GM23248 (cell line): Measurements from ENCODE around the gene PCF11. TPM values are rescaled to one million over a fixed set of nuclear protein-coding genes. Genes with fewer than 3 reads are reported as not detected.

Experiments used
- DNase-seq: peaks from one replicate; pipeline ENCODE4 v3.0.0-alpha.2; 2015
- H2AFZ ChIP-seq: fragments of 200-600 bp; sonication (generic); 2 replicates; pipeline ENCODE4 v1.6.1; 2016; ENCODE audit warnings: antibody characterized with exemption
- H3F3A ChIP-seq: fragments of 200-600 bp; sonication (generic); 2 replicates; pipeline ENCODE4 v1.6.1; 2016; ENCODE audit warnings: mild to moderate bottlenecking, antibody characterized with exemption, mixed run types; ENCODE audit not compliant: insufficient read depth
- H3K27ac ChIP-seq: fragments of 200-600 bp; sonication (generic); 2 replicates; pipeline ENCODE4 v1.5.1; 2016; ENCODE audit warnings: mild to moderate bottlenecking
- H3K27me3 ChIP-seq: fragments of 200-600 bp; sonication (generic); replicated peaks from 2 replicates; pipeline ENCODE4 v1.6.1; 2016; ENCODE audit warnings: mild to moderate bottlenecking; ENCODE audit not compliant: insufficient read depth
- H3K36me3 ChIP-seq: fragments of 200-600 bp; sonication (generic); 2 replicates; pipeline ENCODE4 v1.6.1; 2016; ENCODE audit warnings: low read depth, mild to moderate bottlenecking
- H3K4me1 ChIP-seq: fragments of 200-600 bp; sonication (generic); 2 replicates; pipeline ENCODE4 v1.6.1; 2016; ENCODE audit warnings: mild to moderate bottlenecking; ENCODE audit not compliant: insufficient read depth
- H3K4me2 ChIP-seq: fragments of 200-600 bp; sonication (generic); one replicate; pipeline ENCODE4 v1.6.1; 2016; ENCODE audit warnings: mild to moderate bottlenecking; ENCODE audit not compliant: unreplicated experiment
- H3K4me3 ChIP-seq: fragments of 200-600 bp; sonication (generic); 2 replicates; pipeline ENCODE4 v1.5.1; 2016; ENCODE audit warnings: mild to moderate bottlenecking
- H3K79me2 ChIP-seq: fragments of 200-600 bp; sonication (generic); 2 replicates; pipeline ENCODE4 v1.6.1; 2016; ENCODE audit warnings: mild to moderate bottlenecking; ENCODE audit not compliant: insufficient read depth
- H3K9ac ChIP-seq: fragments of 200-600 bp; sonication (generic); 2 replicates; pipeline ENCODE4 v1.6.1; 2016; ENCODE audit warnings: mild to moderate bottlenecking
- H3K9me2 ChIP-seq: fragments of 200-600 bp; sonication (generic); 2 replicates; pipeline ENCODE4 v1.6.1; 2016; ENCODE audit warnings: mixed run types, mild to moderate bottlenecking, moderate library complexity; ENCODE audit not compliant: insufficient read depth
- H3K9me3 ChIP-seq: fragments of 200-600 bp; sonication (generic); one replicate; pipeline ENCODE4 v1.6.1; 2017; ENCODE audit warnings: low read depth
- H4K20me1 ChIP-seq: fragments of 200-600 bp; sonication (generic); 2 replicates; pipeline ENCODE4 v1.6.0; 2016; ENCODE audit not compliant: insufficient read depth
- EZH2 ChIP-seq: fragments of 200-600 bp; sonication (generic); IDR thresholded peaks from 2 replicates; pipeline ENCODE4 v1.6.1; 2018; ENCODE audit warnings: antibody characterized with exemption, mild to moderate bottlenecking; ENCODE audit not compliant: insufficient read depth, poor library complexity, severe bottlenecking
- EZH2phosphoT487 ChIP-seq: fragments of 200-600 bp; sonication (generic); IDR thresholded peaks from 2 replicates; pipeline ENCODE4 v1.6.1; 2018; ENCODE audit warnings: antibody characterized with exemption, moderate library complexity, mild to moderate bottlenecking, low read depth; ENCODE audit not compliant: insufficient read depth
- WGBS, 2 experiments: methylation state at CpG; one replicate each; pipeline ENCODE4 v1.1.6; 2015 to 2017; ENCODE audit warnings: low lambda C conversion rate in 2 of 2, low coverage in 1 of 2; ENCODE audit errors: missing lambda C conversion rate in 2 of 2; 5-methylcytosine and 5-hydroxymethylcytosine counted together
- in situ Hi-C: fragments of 300-500 bp; cut with MboI; formaldehyde crosslinking; loops from 2 replicates; pipeline ENCODE4 v1.15.0; 2020
- polyA plus RNA-seq: library from polyadenylated mRNA; unstranded; fragments of >200 nt; fragmentation: Nextera tagmentation; extraction: Ambion mirVana; gene quantifications from 2 replicates; pipeline ENCODE4 v1.2.1, GENCODE V29; 2016
- total RNA-seq: library from RNA; depleted of rRNA; stranded (reverse); fragments of >200 nt; shearing (Covaris generic); gene quantifications from 2 replicates; pipeline ENCODE4 v1.2.3, GENCODE V29; 2014

Gene PCF11
- total and polyA plus RNA-seq, 2 experiments from 2014 or later: 9.1 to 19.7 TPM

DNA sequence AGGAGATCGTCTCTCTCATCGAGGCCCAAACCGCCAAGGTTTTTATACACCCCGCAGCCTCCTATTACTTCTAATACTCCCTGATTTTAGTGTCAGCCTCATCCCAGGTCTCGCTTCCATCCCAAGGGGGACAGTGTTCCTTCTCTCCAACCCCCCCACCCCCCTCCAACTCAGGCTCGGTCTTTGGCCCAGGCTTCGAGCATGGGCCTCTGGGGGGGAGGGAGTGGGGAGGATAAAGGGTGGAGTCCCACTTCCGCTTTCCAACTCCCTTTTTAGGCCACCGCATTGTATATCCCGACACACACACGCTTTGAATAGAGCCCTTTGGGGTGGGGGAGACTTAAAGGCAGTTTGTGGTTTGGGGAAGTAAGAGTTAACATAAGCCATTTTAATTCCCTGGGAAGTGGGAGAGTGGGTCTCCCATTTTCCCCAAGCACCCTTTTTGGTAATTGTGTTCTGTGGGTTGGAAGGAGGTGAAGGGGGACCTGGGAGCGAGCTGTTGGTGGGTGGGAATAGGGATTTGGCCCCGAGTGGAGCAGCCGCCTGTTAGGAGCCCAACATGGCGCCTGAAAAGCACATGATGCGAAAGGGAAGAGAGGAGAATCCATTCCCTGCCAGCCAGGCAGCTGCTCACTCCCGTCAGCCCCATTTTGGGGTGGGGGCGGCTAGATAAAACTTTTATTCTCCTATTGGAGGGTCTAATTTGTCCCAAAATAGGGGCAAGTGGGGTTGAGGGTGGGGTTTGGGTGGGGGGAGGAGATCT, 844 bp downstream of the PCF11 start:
- H4K20me1 ChIP-seq: peaks cover 22% of the 10 kb centered on the region

GRCh38 chr11:83158357-83158786, 1.4 kb downstream of the PCF11 start:
- H3K4me2 ChIP-seq: peak overlapping the region; percentile 95
- no peaks in the 10 kb centered on the region for H3K27me3 ChIP-seq
- no peak overlapping the region for H2AFZ ChIP-seq
- TF ChIP-seq EZH2phosphoT487 (no peak), EZH2 (no peak)
- H3K9me3 ChIP-seq: no peaks in the 10 kb centered on the region
- H3K4me3 ChIP-seq: peak overlapping the region; percentile 99
- peaks cover 19% of the 10 kb centered on the region for H3K36me3 ChIP-seq
- peaks cover 64% of the 10 kb centered on the region for H3K79me2 ChIP-seq
- no peaks in the 10 kb centered on the region for H3K9me2 ChIP-seq
- peak overlapping the region; percentile 99 for H3K9ac ChIP-seq
- 1 to 5% methylated on average over 5 of the region's 5 CpGs for WGBS, 2 experiments
- peaks cover 20% of the 10 kb centered on the region for H3F3A ChIP-seq
- in situ Hi-C loops: no loop called here
- peak overlapping the region; percentile 98 for H3K27ac ChIP-seq
- no peak for DNase-seq
- H3K4me1 ChIP-seq: peaks cover 30% of the 10 kb centered on the region
- H4K20me1 ChIP-seq: peaks cover 22% of the 10 kb centered on the region

More for the DNA sequence above, 844 bp downstream of the PCF11 start:
- Histone ChIP-seq H3K79me2 (peaks cover 58% of the 10 kb centered on the region), H3K4me2 (peak overlapping the region; percentile 95), H3F3A (peaks cover 20% of the 10 kb centered on the region), H3K9ac (peak overlapping the region; percentile 99), H3K9me2 (no peaks in the 10 kb centered on the region), H3K9me3 (no peaks in the 10 kb centered on the region), H3K27me3 (no peaks in the 10 kb centered on the region), H3K27ac (peak overlapping the region; percentile 98), H3K4me3 (peak overlapping the region; percentile 99), H2AFZ (no peak overlapping the region), H3K4me1 (peaks cover 30% of the 10 kb centered on the region), H3K36me3 (peaks cover 15% of the 10 kb centered on the region)
- in situ Hi-C loops: no loop called here
- 1 to 2% methylated on average over 17 to 18 of the region's 18 CpGs for WGBS, 2 experiments
- TF ChIP-seq EZH2: no peak
- no peak for TF ChIP-seq EZH2phosphoT487
- peak; percentile 82 for DNase-seq

- in situ Hi-C loops: no loop called here
- H3K27me3 ChIP-seq: no peaks in the 10 kb centered on the region
- H3F3A ChIP-seq: peaks cover 26% of the 10 kb centered on the region
- peaks cover 30% of the 10 kb centered on the region for H3K4me1 ChIP-seq
- H3K9me3 ChIP-seq: no peaks in the 10 kb centered on the region
- H2AFZ ChIP-seq: no peak overlapping the region
- H3K9me2 ChIP-seq: no peaks in the 10 kb centered on the region
- 4 to 5% methylated on average over 15 of the region's 15 CpGs for WGBS, 2 experiments
- H3K27ac ChIP-seq: peak overlapping the region; percentile 98
- peak; percentile 25 for DNase-seq
- TF ChIP-seq EZH2phosphoT487 (no peak), EZH2 (no peak)
- peaks cover 73% of the 10 kb centered on the region for H3K79me2 ChIP-seq
- H3K4me2 ChIP-seq: peak overlapping the region; percentile 95
- H4K20me1 ChIP-seq: peaks cover 22% of the 10 kb centered on the region
- H3K9ac ChIP-seq: peak overlapping the region; percentile 99
- H3K4me3 ChIP-seq: peak overlapping the region; percentile 99
- peaks cover 22% of the 10 kb centered on the region for H3K36me3 ChIP-seq
These were observed 2.3 kb downstream of the PCF11 start for GRCh38 chr11:83158965-83159901.
